NOMO-1 treated with dmso at 0.1 percent for 144 hours (cell line): ENCODE results near the gene SLC25A29.
"Not testable (repeated sequence)": the region's sequence is repeated elsewhere in the genome, so short reads cannot be mapped to it uniquely, and the experiment has no call there.

Experiments
- DNase-seq: peaks from one replicate; lab custom pipeline; 2025; ENCODE audit not compliant: unreplicated experiment; lab: John Stamatoyannopoulos, UW

SLC25A29 gene

GRCh38 chr14:100295376-100296105, 10.7 kb downstream of the SLC25A29 start:
- DNase-seq, result no peak

- DNase-seq, result no peak
Measured at GRCh38 chr14:100294963-100295330, 11.3 kb downstream of the SLC25A29 start.

GRCh38 chr14:100294213-100294962, 11.9 kb downstream of the SLC25A29 start:
- no peak for DNase-seq

- DNase-seq, result no peak
Measured at GRCh38 chr14:100293497-100294212, 12.6 kb downstream of the SLC25A29 start.

GRCh38 chr14:100292776-100293461, 13.3 kb downstream of the SLC25A29 start:
- DNase-seq, result no peak

GRCh38 chr14:100292301-100292775, 13.9 kb downstream of the SLC25A29 start:
- DNase-seq, result no peak

- DNase-seq, result no peak
Measured at GRCh38 chr14:100291305-100292075, 14.8 kb downstream of the SLC25A29 start.

- no peak for DNase-seq
Measured at GRCh38 chr14:100290607-100291304, 15.5 kb downstream of the SLC25A29 start.

- no peak for DNase-seq
Measured at GRCh38 chr14:100289916-100290606, 16.2 kb downstream of the SLC25A29 start.

- no peak for DNase-seq
Measured at GRCh38 chr14:100288382-100289185, 17.7 kb downstream of the SLC25A29 start.

- not testable (repeated sequence) for DNase-seq
Measured at GRCh38 chr14:100287998-100288295, 18.3 kb downstream of the SLC25A29 start.

GRCh38 chr14:100287202-100287997, 18.8 kb downstream of the SLC25A29 start:
- DNase-seq, result no peak

- DNase-seq, result no peak
Measured at GRCh38 chr14:100286484-100287191, 19.6 kb downstream of the SLC25A29 start.

GRCh38 chr14:100285913-100286400, 20.3 kb downstream of the SLC25A29 start:
- DNase-seq, result no peak

- DNase-seq, result no peak
Measured at GRCh38 chr14:100285021-100285912, 21.0 kb downstream of the SLC25A29 start.
